Lower lobe of right lung (tissue), 2 donors: ENCODE measurements around the gene SOX13. TPM values are rescaled to one million over a fixed set of nuclear protein-coding genes. Genes with fewer than 3 reads are reported as not detected.

Experiments
- ATAC-seq, 2 donors: fragments of 200-7000 bp; cut with Tn5 transposase; one replicate each; pipeline ENCODE4 v1.9.1; 2020 to 2022; ENCODE audit warnings: mild to moderate bottlenecking in 2 of 2, moderate library complexity in 2 of 2
- DNase-seq: peaks from one replicate; pipeline ENCODE4 v3.0.0-alpha.2; 2020
- H3K27ac ChIP-seq: fragments of 200-600 bp; one replicate; pipeline ENCODE4 v1.8.0; 2022
- H3K27me3 ChIP-seq: fragments of 200-600 bp; one replicate; pipeline ENCODE4 v1.8.0; 2022; ENCODE audit warnings: low read depth
- H3K36me3 ChIP-seq: fragments of 200-600 bp; one replicate; pipeline ENCODE4 v1.8.0; 2022; ENCODE audit warnings: mild to moderate bottlenecking
- H3K4me1 ChIP-seq: fragments of 200-600 bp; one replicate; pipeline ENCODE4 v1.8.0; 2022
- H3K4me3 ChIP-seq: fragments of 200-600 bp; one replicate; pipeline ENCODE4 v1.8.0; 2022; ENCODE audit warnings: mild to moderate bottlenecking
- H3K9me3 ChIP-seq: fragments of 200-600 bp; one replicate; pipeline ENCODE4 v1.8.0; 2022
- intact Hi-C: fragments of 100-400 bp; cut with DNase I; formaldehyde crosslinking; loops from one replicate; pipeline ENCODE4 v1.11.0; 2022
- total RNA-seq: library from RNA; stranded (reverse); fragmentation: NEBNext Ultra II Directional; extraction: Animal tissue kit (Norgen Biotek cat#: 25700); gene quantifications from one replicate; pipeline ENCODE4 v1.2.1, GENCODE V29; 2021
- TF ChIP-seq, protein P1 (sequence below): fragments of 200-600 bp; IDR thresholded peaks from one replicate; pipeline ENCODE4 v1.8.0; 2022; ENCODE audit warnings: antibody characterized with exemption, mild to moderate bottlenecking
- donor health status: DM: no; HTN: yes; CAD: no; lungs with severe emphysema.

Gene SOX13
- total RNA-seq, 1 donor from 2014 or later = 57.8 TPM

DNA sequence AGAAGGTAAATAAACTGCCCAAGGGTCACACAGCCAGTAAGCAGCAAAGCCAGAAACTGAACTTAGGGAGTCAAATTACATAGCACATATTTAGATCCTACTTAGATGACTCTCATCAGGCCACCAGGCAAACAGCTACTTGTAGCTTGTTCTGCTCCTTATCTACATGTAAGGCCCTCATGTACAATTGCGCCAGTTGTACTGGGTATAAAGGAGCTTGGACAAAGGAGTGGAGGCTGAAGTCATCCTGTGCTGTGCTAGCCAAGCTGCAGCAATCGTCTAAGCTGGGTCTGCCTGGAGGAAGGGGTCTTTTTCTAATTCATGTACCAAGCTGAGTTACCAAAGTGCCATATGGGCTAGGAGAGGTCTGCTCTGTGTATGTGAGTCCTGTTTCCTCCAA lies 66.2 kb downstream of the SOX13 start:
- H3K4me3 ChIP-seq = no peak overlapping the region
- no peaks in the 10 kb centered on the region for H3K36me3 ChIP-seq
- no peaks in the 10 kb centered on the region for H3K27me3 ChIP-seq
- no peaks in the 10 kb centered on the region for H3K4me1 ChIP-seq
- no peaks in the 10 kb centered on the region for H3K9me3 ChIP-seq
- intact Hi-C loops = no loop called here
- TF ChIP-seq, protein P1, sequence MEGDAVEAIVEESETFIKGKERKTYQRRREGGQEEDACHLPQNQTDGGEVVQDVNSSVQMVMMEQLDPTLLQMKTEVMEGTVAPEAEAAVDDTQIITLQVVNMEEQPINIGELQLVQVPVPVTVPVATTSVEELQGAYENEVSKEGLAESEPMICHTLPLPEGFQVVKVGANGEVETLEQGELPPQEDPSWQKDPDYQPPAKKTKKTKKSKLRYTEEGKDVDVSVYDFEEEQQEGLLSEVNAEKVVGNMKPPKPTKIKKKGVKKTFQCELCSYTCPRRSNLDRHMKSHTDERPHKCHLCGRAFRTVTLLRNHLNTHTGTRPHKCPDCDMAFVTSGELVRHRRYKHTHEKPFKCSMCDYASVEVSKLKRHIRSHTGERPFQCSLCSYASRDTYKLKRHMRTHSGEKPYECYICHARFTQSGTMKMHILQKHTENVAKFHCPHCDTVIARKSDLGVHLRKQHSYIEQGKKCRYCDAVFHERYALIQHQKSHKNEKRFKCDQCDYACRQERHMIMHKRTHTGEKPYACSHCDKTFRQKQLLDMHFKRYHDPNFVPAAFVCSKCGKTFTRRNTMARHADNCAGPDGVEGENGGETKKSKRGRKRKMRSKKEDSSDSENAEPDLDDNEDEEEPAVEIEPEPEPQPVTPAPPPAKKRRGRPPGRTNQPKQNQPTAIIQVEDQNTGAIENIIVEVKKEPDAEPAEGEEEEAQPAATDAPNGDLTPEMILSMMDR = no peak
- DNase-seq = no peak
- no peak for ATAC-seq
- no peak overlapping the region for H3K27ac ChIP-seq

DNA sequence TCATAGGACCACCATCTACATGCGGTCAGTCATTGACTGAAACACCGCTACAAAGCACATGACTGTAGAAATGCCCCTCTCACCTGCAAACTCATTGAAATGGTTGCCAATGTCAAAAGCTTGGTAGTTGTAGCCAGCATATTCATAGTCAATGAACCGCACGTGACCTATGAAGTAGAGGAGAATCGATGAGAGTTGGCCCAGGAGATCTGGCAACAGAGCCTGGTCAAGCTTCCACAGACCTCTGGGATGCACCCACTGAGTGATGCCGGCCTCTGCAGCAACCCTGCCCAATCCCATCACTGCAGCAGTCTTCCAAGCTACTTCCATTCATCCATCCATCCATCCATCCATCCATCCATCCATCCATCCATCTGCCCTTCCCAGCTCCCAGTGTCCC lies 67.0 kb downstream of the SOX13 start:
- Histone ChIP-seq H3K4me3 (no peak overlapping the region), H3K4me1 (no peaks in the 10 kb centered on the region), H3K9me3 (no peaks in the 10 kb centered on the region), H3K27me3 (no peaks in the 10 kb centered on the region), H3K36me3 (no peaks in the 10 kb centered on the region), H3K27ac (no peak overlapping the region)
- ATAC-seq (no peak), DNase-seq (no peak)
- intact Hi-C loops = no loop called here
- TF ChIP-seq, protein P1 = no peak

DNA sequence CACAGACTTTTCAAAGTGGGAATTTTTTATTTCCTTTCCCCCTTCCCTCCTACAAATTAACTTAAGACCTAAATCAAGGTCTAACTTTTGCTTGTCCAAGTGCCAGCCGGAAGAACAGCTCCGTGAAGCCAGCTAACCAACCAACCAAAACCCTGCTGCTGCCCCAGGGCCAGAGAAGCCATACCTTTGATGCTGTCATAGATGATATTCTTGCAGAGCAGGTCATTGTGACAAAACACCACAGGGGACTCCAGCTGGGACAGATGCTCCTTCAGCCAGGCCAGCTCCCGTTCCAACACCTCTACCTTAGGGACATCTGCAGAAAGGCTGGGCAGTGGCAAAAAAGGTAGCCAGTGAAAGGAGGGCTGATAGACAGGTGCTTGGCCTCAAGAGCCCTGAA lies 68.2 kb downstream of the SOX13 start:
- intact Hi-C loops = no loop called here
- H3K4me1 ChIP-seq = no peaks in the 10 kb centered on the region
- H3K36me3 ChIP-seq = no peaks in the 10 kb centered on the region
- no peaks in the 10 kb centered on the region for H3K27me3 ChIP-seq
- H3K27ac ChIP-seq = no peak overlapping the region
- TF ChIP-seq, protein P1 = no peak
- DNase-seq = no peak
- no peak overlapping the region for H3K4me3 ChIP-seq
- ATAC-seq = no peak
- H3K9me3 ChIP-seq = no peaks in the 10 kb centered on the region

DNA sequence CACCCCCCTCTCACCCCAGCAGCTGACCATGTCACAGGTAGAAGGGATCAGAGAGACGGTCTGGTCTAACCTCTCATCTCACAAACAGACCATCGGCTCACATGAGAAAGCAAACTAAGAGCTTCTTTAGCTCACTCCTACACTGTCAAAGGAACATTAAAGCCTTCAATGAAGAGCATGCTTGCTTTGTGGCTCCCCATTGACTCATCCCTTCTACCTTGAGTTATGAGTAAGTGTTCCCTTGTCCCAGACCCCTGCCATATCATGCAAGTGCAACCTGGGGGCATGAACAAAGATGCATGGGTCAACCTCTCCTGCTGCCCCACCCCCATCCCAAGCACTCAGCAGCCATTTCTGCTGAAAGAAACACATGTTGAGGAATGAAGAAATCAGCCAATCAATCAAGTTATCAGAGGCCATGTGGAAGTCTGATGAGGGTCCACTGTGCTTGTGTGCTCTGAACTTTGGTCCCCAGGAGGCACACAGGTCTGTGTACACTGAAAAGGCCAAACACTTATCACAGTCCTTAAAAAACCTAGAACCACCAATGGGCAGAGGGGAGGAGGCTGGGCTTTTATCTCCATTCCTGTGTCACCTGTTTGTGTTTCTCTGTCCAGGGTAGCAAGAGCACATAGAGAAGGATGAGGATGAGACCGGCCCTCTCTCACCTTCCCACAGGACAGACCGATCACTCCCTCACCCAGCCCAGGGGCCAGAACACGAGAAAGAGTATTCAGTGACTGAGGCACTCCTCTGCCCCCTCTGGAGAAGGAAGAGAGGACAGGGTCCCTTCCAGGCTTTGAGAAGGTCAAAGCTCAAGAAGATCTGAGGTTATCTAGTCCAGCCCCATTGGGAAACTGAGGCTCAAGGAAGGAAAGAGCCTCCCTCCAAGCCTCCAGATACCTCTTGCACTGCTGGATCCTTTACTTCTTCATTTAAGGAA lies 69.4 kb downstream of the SOX13 start:
- Histone ChIP-seq H3K36me3 (no peaks in the 10 kb centered on the region), H3K27me3 (no peaks in the 10 kb centered on the region), H3K27ac (no peak overlapping the region), H3K9me3 (no peaks in the 10 kb centered on the region), H3K4me1 (no peaks in the 10 kb centered on the region), H3K4me3 (no peak overlapping the region)
- ATAC-seq (no peak), DNase-seq (no peak)
- TF ChIP-seq, protein P1 = no peak
- intact Hi-C loops = no loop called here

DNA sequence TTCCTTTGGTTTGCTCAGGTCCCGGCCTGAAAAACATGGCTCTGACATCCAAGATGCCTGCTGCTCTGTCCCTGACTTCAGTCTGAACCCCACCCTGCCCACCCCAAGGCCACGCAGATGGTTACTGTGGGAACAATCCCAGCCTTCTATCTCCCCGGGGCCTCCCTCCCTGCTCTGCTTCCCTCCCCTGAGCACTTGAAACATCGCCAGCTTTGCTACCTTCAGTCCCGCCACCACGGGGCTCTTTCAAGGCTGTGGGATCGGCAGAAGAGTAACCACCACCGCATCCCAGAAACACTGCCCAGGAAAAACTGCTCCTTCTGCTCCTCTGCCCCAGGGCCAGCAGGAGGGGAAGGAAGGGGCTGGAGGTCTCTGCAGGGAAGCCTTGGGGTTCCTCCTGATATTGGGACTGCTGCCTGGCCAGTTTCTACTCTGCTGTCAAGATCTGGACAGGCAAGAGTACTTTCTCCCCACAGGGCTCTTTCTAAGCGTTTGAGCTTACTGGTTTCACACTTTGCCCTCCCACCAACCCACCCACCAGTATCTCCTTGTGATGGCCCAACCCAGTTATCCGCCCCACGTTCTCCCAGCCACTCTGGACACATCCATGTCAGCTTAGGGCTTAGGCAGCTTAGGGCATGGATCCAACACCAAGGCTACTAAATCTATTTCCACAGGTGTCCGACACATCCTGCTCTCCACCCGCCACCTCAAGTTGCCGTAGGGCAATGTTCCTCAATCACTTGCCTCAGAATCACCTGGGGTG lies 70.5 kb downstream of the SOX13 start:
- DNase-seq = no peak
- no peak for ATAC-seq
- intact Hi-C loops = no loop called here
- TF ChIP-seq, protein P1 = no peak
- H3K4me3 ChIP-seq = no peak overlapping the region
- H3K27ac ChIP-seq = no peak overlapping the region
- H3K36me3 ChIP-seq = no peaks in the 10 kb centered on the region
- H3K9me3 ChIP-seq = no peaks in the 10 kb centered on the region
- H3K27me3 ChIP-seq = no peaks in the 10 kb centered on the region
- H3K4me1 ChIP-seq = no peaks in the 10 kb centered on the region
